GM23338 (cell line): ENCODE measurements around the gene CABP4.

Experiments used
- CREB1 ChIP-seq: fragments of 250-450 bp; sonication (Bioruptor Pico); IDR thresholded peaks from 2 replicates; pipeline ENCODE4 v1.5.0; 2020; ENCODE audit warnings: low read depth, mild to moderate bottlenecking, moderate library complexity
- CTCF ChIP-seq, 2 experiments: fragments of 200-600 bp in 1 of 2; sonication (generic) in 1 of 2; conservative IDR thresholded peaks; 2 replicates each; pipeline versions ENCODE4 v1.5.1 to v1.6.1; 2016 to 2017; ENCODE audit warnings: antibody characterized with exemption in 2 of 2, low read depth in 2 of 2, mild to moderate bottlenecking in 2 of 2, moderate library complexity in 1 of 2
- EZH2 ChIP-seq: fragments of 200-600 bp; sonication (generic); IDR thresholded peaks from one replicate; pipeline ENCODE4 v1.8.0; 2017; ENCODE audit warnings: antibody characterized with exemption, mild to moderate bottlenecking, low read depth; ENCODE audit not compliant: unreplicated experiment
- POLR2AphosphoS5 ChIP-seq: IDR thresholded peaks from 2 replicates; pipeline ENCODE4 v1.6.1; 2016; ENCODE audit warnings: antibody characterized with exemption, low read depth
- REST ChIP-seq: IDR thresholded peaks from one replicate; pipeline ENCODE4 v1.6.1; 2018; ENCODE audit warnings: antibody characterized with exemption; ENCODE audit not compliant: unreplicated experiment

GRCh38 chr11:67472882-67473281 lies 17.7 kb downstream of the CABP4 start:
- TF ChIP-seq CTCF (conservative IDR thresholded peaks at IDR 0.05; ENCODE audit: low read depth in 2 of 2): no peak
- no peak for TF ChIP-seq EZH2
- no peak for TF ChIP-seq REST
- no peak for TF ChIP-seq CREB1 (CRISPR knock-in tag)
- no peak for TF ChIP-seq POLR2AphosphoS5
